Esophagus muscularis mucosa (tissue), 4 donors: ENCODE measurements around the gene CANX.
"Not testable (repeated sequence)": the region's sequence is repeated elsewhere in the genome, so short reads cannot be mapped to it uniquely, and the experiment has no call there.

Experiments used
- CTCF ChIP-seq, 3 experiments: fragments of 200-600 bp in 2 of 3; fragments of 450-650 bp in 1 of 3; sonication (generic) in 2 of 3; IDR thresholded peaks; one replicate each; pipeline ENCODE4 v1.5.1; 2017 to 2019; ENCODE audit warnings: antibody characterized with exemption in 3 of 3, mild to moderate bottlenecking in 2 of 3, moderate library complexity in 1 of 3
- EP300 ChIP-seq: sonication (generic); formaldehyde crosslinking; IDR thresholded peaks from one replicate; pipeline ENCODE4 v1.6.1; 2017; ENCODE audit warnings: antibody characterized with exemption
- POLR2A ChIP-seq: fragments of 450-650 bp; IDR thresholded peaks from one replicate; pipeline ENCODE4 v1.6.1; 2017; ENCODE audit warnings: antibody characterized with exemption, moderate library complexity, mild to moderate bottlenecking, low read depth
- POLR2AphosphoS5 ChIP-seq, 2 donors: sonication (generic); formaldehyde crosslinking; IDR thresholded peaks; one replicate each; pipeline ENCODE4 v1.6.1; 2017; ENCODE audit warnings: antibody characterized with exemption in 2 of 2

GRCh38 chr5:179650245-179650644 is 48.5 kb upstream of the CANX start:
- not testable (repeated sequence) for TF ChIP-seq CTCF (IDR thresholded peaks at IDR 0.05); POLR2A; POLR2AphosphoS5 (IDR thresholded peaks at IDR 0.05); EP300
